Ascending aorta (tissue), 2 donors: ENCODE data around the gene ZNF496. TPM values are rescaled to one million over a fixed set of nuclear protein-coding genes. Genes with fewer than 3 reads are reported as not detected.

Source experiments
- DNase-seq, 2 donors: peaks; one replicate each; pipeline ENCODE4 v3.0.0-alpha.2; 2019; ENCODE audit warnings: low spot score in 2 of 2
- H3K27ac ChIP-seq, 2 donors: fragments of 200-600 bp; sonication (generic); one replicate each; pipeline ENCODE4 v1.5.1; 2016 to 2017; ENCODE audit warnings: mild to moderate bottlenecking in 1 of 2
- H3K27me3 ChIP-seq: fragments of 200-600 bp; sonication (generic); one replicate; pipeline ENCODE4 v1.5.1; 2017
- H3K36me3 ChIP-seq, 2 donors: fragments of 200-600 bp; sonication (generic); one replicate each; pipeline ENCODE4 v1.5.1; 2016
- H3K4me1 ChIP-seq, 2 donors: fragments of 200-600 bp; sonication (generic); one replicate each; pipeline ENCODE4 v1.5.1; 2016 to 2017; ENCODE audit warnings: mild to moderate bottlenecking in 1 of 2
- H3K4me3 ChIP-seq, 2 donors: fragments of 200-600 bp; sonication (generic); one replicate each; pipeline ENCODE4 v1.5.1; 2016 to 2017; ENCODE audit warnings: mild to moderate bottlenecking in 1 of 2
- H3K9me3 ChIP-seq, 2 donors: fragments of 200-600 bp; sonication (generic); one replicate each; pipeline ENCODE4 v1.5.1; 2016
- CTCF ChIP-seq, 3 experiments: fragments of 200-600 bp in 2 of 3; fragments of 450-650 bp in 1 of 3; sonication (generic) in 2 of 3; IDR thresholded peaks; one replicate each; pipeline ENCODE4 v1.5.1; 2016 to 2019; ENCODE audit warnings: antibody characterized with exemption in 3 of 3, mild to moderate bottlenecking in 1 of 3, moderate library complexity in 1 of 3
- intact Hi-C: fragments of 100-400 bp; cut with DNase I; formaldehyde crosslinking; loops from one replicate; pipeline ENCODE4 v1.15.1; 2023
- total RNA-seq: library from RNA; depleted of rRNA; stranded (reverse); fragments of >200 nt; gene quantifications from one replicate; pipeline ENCODE4 v1.1.0, GENCODE V29; 2016

ZNF496 gene
- total RNA-seq, 1 donor from 2014 or later: 38.5 TPM

GRCh38 chr1:247322849-247323586 lies 8.6 kb downstream of the ZNF496 start:
- Histone ChIP-seq H3K9me3 (no peaks in the 10 kb centered on the region), H3K27ac (no peak overlapping the region), H3K4me3 (no peak overlapping the region), H3K4me1 (no peaks in the 10 kb centered on the region), H3K27me3 (no peaks in the 10 kb centered on the region), H3K36me3 (peaks cover 28 to 53% of the 10 kb centered on the region in 2 donors)
- no peak for DNase-seq
- no peak for TF ChIP-seq CTCF (IDR thresholded peaks at IDR 0.05)
- intact Hi-C loops: no loop called here

GRCh38 chr1:247322442-247322841 lies 9.2 kb downstream of the ZNF496 start:
- no peak for DNase-seq
- Histone ChIP-seq H3K4me1 (no peaks in the 10 kb centered on the region), H3K9me3 (no peaks in the 10 kb centered on the region), H3K4me3 (no peak overlapping the region), H3K27me3 (no peaks in the 10 kb centered on the region), H3K36me3 (peaks cover 27 to 50% of the 10 kb centered on the region in 2 donors), H3K27ac (no peak overlapping the region)
- no peak for TF ChIP-seq CTCF (IDR thresholded peaks at IDR 0.05)
- intact Hi-C loops: no loop called here

- H3K36me3 ChIP-seq: peaks cover 18 to 48% of the 10 kb centered on the region in 2 donors
- no peak for TF ChIP-seq CTCF (IDR thresholded peaks at IDR 0.05)
- no peak overlapping the region for H3K27ac ChIP-seq
- no peak for DNase-seq
- H3K4me3 ChIP-seq: no peak overlapping the region
- H3K27me3 ChIP-seq: no peaks in the 10 kb centered on the region
- H3K9me3 ChIP-seq: no peaks in the 10 kb centered on the region
- H3K4me1 ChIP-seq: no peaks in the 10 kb centered on the region
- intact Hi-C loops: no loop called here
Observed at GRCh38 chr1:247317702-247318101, 14.0 kb downstream of the ZNF496 start.

- peaks cover 13 to 38% of the 10 kb centered on the region in 2 donors for H3K36me3 ChIP-seq
- intact Hi-C loops: no loop called here
- TF ChIP-seq CTCF (IDR thresholded peaks at IDR 0.05): no peak
- DNase-seq: no peak
- no peaks in the 10 kb centered on the region for H3K27me3 ChIP-seq
- no peak overlapping the region for H3K4me3 ChIP-seq
- no peaks in the 10 kb centered on the region for H3K4me1 ChIP-seq
- H3K27ac ChIP-seq: no peak overlapping the region
- no peaks in the 10 kb centered on the region for H3K9me3 ChIP-seq
Observed at GRCh38 chr1:247316590-247317197, 15.0 kb downstream of the ZNF496 start.

- Histone ChIP-seq H3K27me3 (no peaks in the 10 kb centered on the region), H3K36me3 (peaks cover 67 to 92% of the 10 kb centered on the region in 2 donors), H3K27ac (no peak overlapping the region), H3K4me3 (no peak overlapping the region), H3K4me1 (no peaks in the 10 kb centered on the region), H3K9me3 (no peaks in the 10 kb centered on the region)
- intact Hi-C loops: no loop called here
- TF ChIP-seq CTCF (IDR thresholded peaks at IDR 0.05): no peak
- no peak for DNase-seq
Observed at GRCh38 chr1:247304031-247304430, 27.6 kb downstream of the ZNF496 start.
